Fibroblast of lung (primary cell): ENCODE data around the gene DCBLD2.

Source experiments
- EZH2 ChIP-seq: IDR thresholded peaks from 2 replicates; pipeline ENCODE4 v1.5.1; 2012; ENCODE audit warnings: low read length, control low read depth, mild to moderate bottlenecking; ENCODE audit errors: missing control alignments
- TF ChIP-seq, protein P1 (sequence below), 2 donors: IDR thresholded peaks in 1 of 2; conservative IDR thresholded peaks in 1 of 2; 1 replicate in 1 of 2; 2 replicates in 1 of 2; pipeline ENCODE4 v1.5.1; 2011 to 2012; ENCODE audit warnings: low read length in 2 of 2, control low read depth in 1 of 2, inconsistent platforms in 1 of 2, low read depth in 1 of 2, mild to moderate bottlenecking in 1 of 2

DNA sequence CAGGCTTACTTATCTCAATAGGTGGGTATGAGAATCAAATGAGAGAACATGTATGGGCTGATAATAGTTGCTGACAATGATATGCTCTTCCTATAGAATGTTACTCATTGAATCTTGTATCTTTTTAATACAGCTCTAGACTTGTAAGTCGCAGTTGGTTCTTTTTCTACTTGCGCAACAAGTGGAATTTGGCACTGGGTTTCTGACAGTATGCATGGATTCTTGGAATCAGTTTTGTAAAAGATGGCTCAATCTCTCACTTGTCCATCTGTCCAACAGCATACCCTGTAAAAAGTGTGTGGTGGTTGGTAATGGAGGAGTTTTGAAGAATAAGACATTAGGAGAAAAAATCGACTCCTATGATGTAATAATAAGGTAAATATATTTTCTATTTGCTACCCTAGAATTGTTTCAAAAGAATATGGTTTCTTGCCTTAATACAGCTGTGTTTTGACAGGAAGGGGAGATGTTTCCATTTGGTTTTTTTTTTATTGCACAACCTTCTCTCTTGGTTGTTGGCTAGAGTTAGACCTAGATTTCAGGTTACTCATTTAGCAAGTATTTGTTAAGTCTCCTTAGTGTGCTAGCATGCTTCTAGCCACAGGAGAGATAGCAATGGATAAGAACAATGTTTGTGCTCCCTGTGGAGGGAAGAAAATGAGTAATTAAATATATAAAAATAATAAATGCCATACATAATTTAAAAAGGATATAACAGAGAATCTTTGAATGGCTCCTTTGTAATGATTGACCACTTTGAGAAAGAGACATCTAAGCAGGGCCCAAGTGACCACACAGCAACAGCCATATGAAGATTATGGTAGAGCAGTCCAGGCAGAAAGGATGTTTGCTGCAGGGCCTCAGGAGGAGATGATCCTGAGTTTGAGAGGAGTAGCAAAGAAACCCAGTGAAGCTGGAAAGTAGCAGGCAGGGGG, 116.6 kb downstream of the DCBLD2 start:
- TF ChIP-seq, protein P1, sequence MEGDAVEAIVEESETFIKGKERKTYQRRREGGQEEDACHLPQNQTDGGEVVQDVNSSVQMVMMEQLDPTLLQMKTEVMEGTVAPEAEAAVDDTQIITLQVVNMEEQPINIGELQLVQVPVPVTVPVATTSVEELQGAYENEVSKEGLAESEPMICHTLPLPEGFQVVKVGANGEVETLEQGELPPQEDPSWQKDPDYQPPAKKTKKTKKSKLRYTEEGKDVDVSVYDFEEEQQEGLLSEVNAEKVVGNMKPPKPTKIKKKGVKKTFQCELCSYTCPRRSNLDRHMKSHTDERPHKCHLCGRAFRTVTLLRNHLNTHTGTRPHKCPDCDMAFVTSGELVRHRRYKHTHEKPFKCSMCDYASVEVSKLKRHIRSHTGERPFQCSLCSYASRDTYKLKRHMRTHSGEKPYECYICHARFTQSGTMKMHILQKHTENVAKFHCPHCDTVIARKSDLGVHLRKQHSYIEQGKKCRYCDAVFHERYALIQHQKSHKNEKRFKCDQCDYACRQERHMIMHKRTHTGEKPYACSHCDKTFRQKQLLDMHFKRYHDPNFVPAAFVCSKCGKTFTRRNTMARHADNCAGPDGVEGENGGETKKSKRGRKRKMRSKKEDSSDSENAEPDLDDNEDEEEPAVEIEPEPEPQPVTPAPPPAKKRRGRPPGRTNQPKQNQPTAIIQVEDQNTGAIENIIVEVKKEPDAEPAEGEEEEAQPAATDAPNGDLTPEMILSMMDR (conservative IDR thresholded peaks at IDR 0.05 in 1 of 2, IDR thresholded peaks at IDR 0.05 in 1 of 2; ENCODE audit: low read depth in 1 of 2, low read length in 2 of 2): no peak
- no peak for TF ChIP-seq EZH2
